HG03066 (cell line): ENCODE measurements around the gene EVPL.
"Not testable (repeated sequence)": the region's sequence is repeated elsewhere in the genome, so short reads cannot be mapped to it uniquely, and the experiment has no call there.

Experiments used
- ATAC-seq: cut with Tn5 transposase; IDR thresholded peaks from one replicate; pipeline ENCODE4 v1.9.1; 2021; ENCODE audit warnings: low read depth; ENCODE audit not compliant: unreplicated experiment

EVPL gene

GRCh38 chr17:75975187-75975586, 51.9 kb downstream of the EVPL start:
- not testable (repeated sequence) for ATAC-seq

DNA sequence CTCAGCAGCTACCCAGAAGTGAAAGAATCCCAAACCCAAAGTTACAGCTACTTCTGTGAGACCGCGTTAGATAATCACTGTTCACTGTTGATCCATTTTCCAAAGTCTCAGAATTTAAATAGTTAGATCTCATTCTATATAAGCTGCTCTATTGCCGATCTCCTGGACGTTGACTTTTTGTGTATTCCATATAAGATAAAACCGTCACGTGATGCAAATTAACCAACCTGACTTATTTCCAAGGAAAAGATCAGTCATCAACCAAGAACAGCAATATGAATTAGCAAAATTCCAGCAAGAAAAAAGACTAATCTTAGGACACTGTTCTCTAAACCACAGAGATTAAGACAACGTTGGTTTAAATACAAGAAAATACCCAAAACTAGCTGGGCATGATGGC, 56.5 kb downstream of the EVPL start:
- no peak for ATAC-seq

GRCh38 chr17:75970011-75970523, 57.0 kb downstream of the EVPL start:
- no peak for ATAC-seq

DNA sequence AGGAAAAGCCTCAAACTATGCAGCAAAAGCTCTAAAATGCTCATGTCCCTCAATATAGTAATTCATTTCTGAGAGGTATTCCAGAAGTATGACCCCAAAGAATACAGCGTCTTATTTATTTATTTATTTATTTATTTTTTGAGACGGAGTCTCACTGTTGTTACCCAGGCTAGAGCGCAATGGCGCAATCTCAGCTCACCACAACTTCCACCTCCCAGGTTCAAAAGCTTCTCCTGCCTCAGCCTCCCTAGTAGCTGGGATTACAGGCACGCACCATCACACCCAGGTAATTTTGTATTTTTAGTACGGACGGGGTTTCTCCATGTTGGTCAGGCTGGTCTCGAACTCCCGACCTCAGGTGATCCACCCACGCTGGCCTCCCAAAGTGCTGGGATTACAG, 58.1 kb downstream of the EVPL start:
- not testable (repeated sequence) for ATAC-seq

- no peak for ATAC-seq
These were observed 61.6 kb downstream of the EVPL start for GRCh38 chr17:75965468-75965867.

- ATAC-seq = no peak
These were observed 67.1 kb downstream of the EVPL start for GRCh38 chr17:75959839-75960511.

- ATAC-seq = no peak
These were observed 67.9 kb downstream of the EVPL start for GRCh38 chr17:75959051-75959838.
